Activated CD8-positive, alpha-beta T cell treated with anti-CD3 and anti-CD28 coated beads for 36 hours (primary cell): ENCODE data around the gene HOXC5. TPM values are rescaled to one million over a fixed set of nuclear protein-coding genes. Genes with fewer than 3 reads are reported as not detected.

Experiments used
- ATAC-seq: fragments of 200-7000 bp; cut with Tn5 transposase; one replicate; pipeline ENCODE4 v1.10.0; 2021; ENCODE audit warnings: mild to moderate bottlenecking, moderate library complexity
- CTCF ChIA-PET: fragments of 350-600 bp; sonication (Branson Sonifier 250); formaldehyde crosslinking; loops from one replicate; lab custom pipeline; 2021; ENCODE audit warnings: antibody characterized with exemption; lab: Charles Lee
- POLR2A ChIA-PET: fragments of 350-600 bp; sonication (Branson Sonifier 250); formaldehyde crosslinking; loops from one replicate; lab custom pipeline; 2021; ENCODE audit warnings: antibody characterized with exemption; lab: Charles Lee
- DNase-seq: peaks from one replicate; pipeline ENCODE4 v3.0.0-alpha.2; 2020
- H3K27ac Mint-ChIP-seq: one replicate; pipeline ENCODE4 v1.8.0; 2021; ENCODE audit warnings: mild to moderate bottlenecking, mixed read lengths
- H3K27me3 Mint-ChIP-seq: one replicate; pipeline ENCODE4 v1.8.0; 2021; ENCODE audit warnings: mixed read lengths
- H3K36me3 Mint-ChIP-seq: one replicate; pipeline ENCODE4 v1.8.0; 2021; ENCODE audit warnings: low read depth, mixed read lengths
- H3K4me1 Mint-ChIP-seq: one replicate; pipeline ENCODE4 v1.8.0; 2021; ENCODE audit warnings: low read depth, mixed read lengths
- H3K4me3 Mint-ChIP-seq: one replicate; pipeline ENCODE4 v1.8.0; 2021; ENCODE audit warnings: mild to moderate bottlenecking, moderate library complexity, mixed read lengths
- H3K9me3 Mint-ChIP-seq: one replicate; pipeline ENCODE4 v1.8.0; 2021; ENCODE audit warnings: mixed read lengths
- intact Hi-C: fragments of 100-400 bp; cut with micrococcal nuclease; formaldehyde crosslinking; loops from one replicate; pipeline ENCODE4 v1.10.0; 2022
- total RNA-seq, 2 experiments: library from RNA; stranded (reverse); gene quantifications; one replicate each; pipeline ENCODE4 v1.2.3, GENCODE V29; 2021
- TF ChIP-seq, protein P1 (sequence below): fragments of 200-600 bp; IDR thresholded peaks from one replicate; pipeline ENCODE4 v1.8.0; 2022; ENCODE audit warnings: antibody characterized with exemption, mild to moderate bottlenecking

HOXC5 gene
- total RNA-seq, 2 experiments from 2014 or later, result not detected

- TF ChIP-seq, protein P1, sequence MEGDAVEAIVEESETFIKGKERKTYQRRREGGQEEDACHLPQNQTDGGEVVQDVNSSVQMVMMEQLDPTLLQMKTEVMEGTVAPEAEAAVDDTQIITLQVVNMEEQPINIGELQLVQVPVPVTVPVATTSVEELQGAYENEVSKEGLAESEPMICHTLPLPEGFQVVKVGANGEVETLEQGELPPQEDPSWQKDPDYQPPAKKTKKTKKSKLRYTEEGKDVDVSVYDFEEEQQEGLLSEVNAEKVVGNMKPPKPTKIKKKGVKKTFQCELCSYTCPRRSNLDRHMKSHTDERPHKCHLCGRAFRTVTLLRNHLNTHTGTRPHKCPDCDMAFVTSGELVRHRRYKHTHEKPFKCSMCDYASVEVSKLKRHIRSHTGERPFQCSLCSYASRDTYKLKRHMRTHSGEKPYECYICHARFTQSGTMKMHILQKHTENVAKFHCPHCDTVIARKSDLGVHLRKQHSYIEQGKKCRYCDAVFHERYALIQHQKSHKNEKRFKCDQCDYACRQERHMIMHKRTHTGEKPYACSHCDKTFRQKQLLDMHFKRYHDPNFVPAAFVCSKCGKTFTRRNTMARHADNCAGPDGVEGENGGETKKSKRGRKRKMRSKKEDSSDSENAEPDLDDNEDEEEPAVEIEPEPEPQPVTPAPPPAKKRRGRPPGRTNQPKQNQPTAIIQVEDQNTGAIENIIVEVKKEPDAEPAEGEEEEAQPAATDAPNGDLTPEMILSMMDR, result no peak
- CTCF ChIA-PET, result interaction anchor here (0.9 to 1.7 kb wide), 6 partner anchors 32 to 177 kb away, joined by 3 to 4 read pairs (median 3); partner anchors contain the start of gene HOXC10
Observed at GRCh38 chr12:54037360-54038283, 4.8 kb downstream of the HOXC5 start.

DNA sequence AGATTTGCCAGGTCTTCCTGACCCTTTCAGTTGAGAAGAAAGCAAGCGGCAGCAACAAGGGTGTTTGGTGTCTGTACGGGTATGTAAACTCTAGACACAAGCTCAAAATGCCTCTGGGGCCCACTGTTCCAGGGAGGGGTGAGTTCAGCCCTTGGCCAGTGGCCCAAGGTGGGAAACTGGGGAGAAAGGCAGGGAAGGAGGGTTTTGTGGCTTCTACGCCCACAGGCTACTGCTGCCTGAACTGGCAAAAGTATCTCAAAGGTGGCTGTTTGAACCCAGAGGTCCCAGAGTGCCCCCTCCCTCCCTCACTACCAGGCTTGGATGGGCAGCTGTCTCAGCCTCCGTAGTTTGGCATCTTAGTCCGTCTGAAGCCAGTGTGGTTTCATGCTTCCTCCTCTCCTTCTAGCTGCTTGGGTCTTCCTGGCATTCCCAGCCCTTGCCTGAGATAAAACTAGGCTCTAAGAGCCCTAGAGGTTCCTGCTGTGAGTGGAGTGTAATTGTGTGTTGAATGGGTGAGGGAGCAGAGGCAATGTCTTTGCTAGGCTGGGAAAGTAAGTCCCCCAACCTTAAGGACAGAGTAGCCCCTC is 5.5 kb downstream of the HOXC5 start:
- ATAC-seq (no peak), DNase-seq (no peak)
- no peaks in the 10 kb centered on the region for H3K9me3 Mint-ChIP-seq
- H3K4me3 Mint-ChIP-seq, result no peak overlapping the region
- ChIA-PET CTCF (interaction anchor here (0.9 to 1.7 kb wide), 6 partner anchors 33 to 176 kb away, joined by 3 to 4 read pairs (median 3); partner anchors contain the start of gene HOXC10), POLR2A (interaction anchor here (1.0 to 2.0 kb wide), 2 partner anchors 22 to 151 kb away, joined by 3 to 5 read pairs; partner anchors contain the start of gene SMUG1)
- intact Hi-C loops, result no loop called here
- no peak overlapping the region for H3K27ac Mint-ChIP-seq
- TF ChIP-seq, protein P1, result no peak
- H3K4me1 Mint-ChIP-seq, result peaks cover 5% of the 10 kb centered on the region
- peaks cover 65% of the 10 kb centered on the region for H3K27me3 Mint-ChIP-seq
- H3K36me3 Mint-ChIP-seq, result no peaks in the 10 kb centered on the region

More at GRCh38 chr12:54037360-54038283, 4.8 kb downstream of the HOXC5 start:
- intact Hi-C loops, result no loop called here
- no peak for ATAC-seq
- no peak for DNase-seq
- H3K4me3 Mint-ChIP-seq, result no peak overlapping the region
- H3K9me3 Mint-ChIP-seq, result no peaks in the 10 kb centered on the region
- peaks cover 8% of the 10 kb centered on the region for H3K4me1 Mint-ChIP-seq
- no peak overlapping the region for H3K27ac Mint-ChIP-seq
- H3K27me3 Mint-ChIP-seq, result peaks cover 63% of the 10 kb centered on the region
- H3K36me3 Mint-ChIP-seq, result no peaks in the 10 kb centered on the region
- POLR2A ChIA-PET, result interaction anchor here (2.0 kb wide), 1 partner anchor 152 kb away, joined by 5 read pairs; the partner anchor contains the start of gene SMUG1

- ChIA-PET CTCF (interaction anchor here (0.9 to 1.7 kb wide), 5 partner anchors 33 to 176 kb away, joined by 3 to 4 read pairs (median 3); partner anchors contain the start of gene HOXC10), POLR2A (interaction anchor here (1.0 to 2.0 kb wide), 2 partner anchors 23 to 150 kb away, joined by 3 to 5 read pairs; partner anchors contain the start of gene SMUG1)
- no peak for ATAC-seq
- Mint-ChIP-seq H3K27ac (no peak overlapping the region), H3K27me3 (peaks cover 66% of the 10 kb centered on the region), H3K4me1 (peaks cover 6% of the 10 kb centered on the region), H3K36me3 (no peaks in the 10 kb centered on the region), H3K4me3 (no peak overlapping the region), H3K9me3 (no peaks in the 10 kb centered on the region)
- TF ChIP-seq, protein P1, result no peak
- DNase-seq, result no peak
- intact Hi-C loops, result no loop called here
Observed at GRCh38 chr12:54038871-54039414, 6.1 kb downstream of the HOXC5 start.

DNA sequence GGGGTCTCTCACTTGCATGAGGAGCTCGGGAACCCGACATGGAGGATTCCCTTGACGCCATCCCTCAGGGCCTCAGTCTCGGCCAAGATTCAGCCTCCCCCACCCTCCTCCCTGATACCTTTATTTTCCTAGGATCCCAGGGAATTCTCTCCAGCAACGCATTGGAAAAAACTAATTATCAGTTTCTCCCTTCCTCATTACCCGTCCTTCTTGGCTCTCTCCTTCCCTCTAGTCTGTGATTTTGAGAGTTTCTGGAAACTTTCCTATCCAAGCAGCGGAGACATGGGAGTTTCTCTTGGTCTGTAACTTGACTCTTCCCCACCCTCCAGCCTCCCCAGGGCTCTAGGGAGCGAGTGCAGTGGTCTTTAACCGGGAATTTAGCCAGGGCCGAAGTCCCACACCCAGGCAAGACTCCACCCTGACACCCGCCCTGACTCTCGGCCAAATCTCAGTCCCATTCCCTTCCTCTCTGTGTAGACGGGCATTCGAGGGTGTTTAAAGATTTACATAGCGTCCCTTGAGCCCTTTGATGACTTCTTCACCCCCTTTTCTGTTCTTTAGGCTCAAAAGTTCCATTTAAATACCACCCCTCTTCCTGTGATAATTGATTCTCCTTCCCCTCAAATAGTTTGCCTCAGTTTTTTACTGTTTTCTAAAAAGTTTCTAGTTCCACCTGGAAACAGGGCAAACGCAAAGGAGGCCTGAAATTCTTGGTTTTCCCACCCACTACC is 6.7 kb downstream of the HOXC5 start:
- no peak overlapping the region for H3K27ac Mint-ChIP-seq
- intact Hi-C loops, result no loop called here
- H3K9me3 Mint-ChIP-seq, result no peaks in the 10 kb centered on the region
- H3K27me3 Mint-ChIP-seq, result peaks cover 70% of the 10 kb centered on the region
- ChIA-PET POLR2A (interaction anchor here (1.0 to 2.0 kb wide), 2 partner anchors 23 to 150 kb away, joined by 3 to 5 read pairs; partner anchors contain the start of gene SMUG1), CTCF (interaction anchor here (1.5 to 2.1 kb wide), 3 partner anchors 8 to 162 kb away, joined by 3 to 11 read pairs (median 5); partner anchors contain the start of genes HOXC4 and HOXC5)
- no peaks in the 10 kb centered on the region for H3K36me3 Mint-ChIP-seq
- DNase-seq, result no peak
- peaks cover 8% of the 10 kb centered on the region for H3K4me1 Mint-ChIP-seq
- H3K4me3 Mint-ChIP-seq, result no peak overlapping the region
- TF ChIP-seq, protein P1, result no peak
- no peak for ATAC-seq
